Fibroblast of lung (primary cell): ENCODE results near the gene PRX. TPM values are rescaled to one million over a fixed set of nuclear protein-coding genes. Genes with fewer than 3 reads are reported as not detected.
A peak's percentile ranks its signal among the peaks of the same experiment; 100 is the strongest.

ENCODE experiments used
- DNase-seq, 2 donors: peaks; one replicate each; pipeline versions ENCODE4 v3.0.0 to v3.0.0-alpha.2; 2010; ENCODE audit warnings: low read depth in 2 of 2
- H2AFZ ChIP-seq: 2 replicates; pipeline ENCODE4 v1.5.1; 2012; ENCODE audit warnings: low read length, control low read depth, inconsistent platforms
- H3K27ac ChIP-seq: 2 replicates; pipeline ENCODE4 v1.5.1; 2011; ENCODE audit warnings: low read length, control low read depth; ENCODE audit not compliant: insufficient read depth
- H3K27me3 ChIP-seq: 2 replicates; pipeline ENCODE4 v1.5.1; 2011; ENCODE audit warnings: mild to moderate bottlenecking, low read length; ENCODE audit not compliant: control insufficient read depth, insufficient read depth
- H3K36me3 ChIP-seq: 2 replicates; pipeline ENCODE4 v1.5.1; 2011; ENCODE audit warnings: low read length; ENCODE audit not compliant: control insufficient read depth, insufficient read depth
- H3K4me1 ChIP-seq: 2 replicates; pipeline ENCODE4 v1.5.1; 2011; ENCODE audit warnings: low read length; ENCODE audit not compliant: control insufficient read depth, insufficient read depth; ENCODE audit errors: extremely low read depth
- H3K4me2 ChIP-seq: 2 replicates; pipeline ENCODE4 v1.5.1; 2011; ENCODE audit warnings: low read length, control low read depth; ENCODE audit not compliant: insufficient read depth; ENCODE audit errors: extremely low read depth
- H3K4me3 ChIP-seq, 4 experiments: fragments of 200-600 bp in 1 of 4; sonication (generic) in 1 of 4; replicated peaks in 1 of 4; 2 replicates each; pipeline ENCODE4 v1.5.1; 2011 to 2016; ENCODE audit warnings: low read length in 4 of 4, low read depth in 3 of 4, mild to moderate bottlenecking in 3 of 4, control low read depth in 2 of 4, inconsistent platforms in 1 of 4, mixed read lengths in 1 of 4; ENCODE audit not compliant: insufficient read depth in 1 of 4; ENCODE audit errors: control extremely low read depth in 1 of 4
- H3K79me2 ChIP-seq: 2 replicates; pipeline ENCODE4 v1.5.1; 2012; ENCODE audit warnings: mild to moderate bottlenecking, low read length, inconsistent platforms; ENCODE audit not compliant: control insufficient read depth, insufficient read depth
- H3K9ac ChIP-seq: 2 replicates; pipeline ENCODE4 v1.5.1; 2011; ENCODE audit warnings: mild to moderate bottlenecking, low read length, control low read depth; ENCODE audit not compliant: insufficient read depth
- H3K9me3 ChIP-seq: 2 replicates; pipeline ENCODE4 v1.5.1; 2012; ENCODE audit warnings: low read depth, low read length; ENCODE audit not compliant: control insufficient read depth, insufficient read depth
- H4K20me1 ChIP-seq: 2 replicates; pipeline ENCODE4 v1.5.1; 2011; ENCODE audit warnings: low read length; ENCODE audit not compliant: control insufficient read depth, insufficient read depth; ENCODE audit errors: extremely low read depth
- EZH2 ChIP-seq: IDR thresholded peaks from 2 replicates; pipeline ENCODE4 v1.5.1; 2012; ENCODE audit warnings: low read length, control low read depth, mild to moderate bottlenecking; ENCODE audit errors: missing control alignments
- polyA plus RNA-seq, 2 donors: library from polyadenylated mRNA; depleted of rRNA in 1 of 2; stranded (reverse) in 1 of 2; unstranded in 1 of 2; fragments of >200 nt; gene quantifications; 2 replicates each; pipeline ENCODE4 v1.2.1, GENCODE V29; 2011 to 2012; ENCODE audit warnings: missing spikeins in 1 of 2
- total RNA-seq: library from RNA; depleted of rRNA; stranded (reverse); fragments of >200 nt; gene quantifications from 2 replicates; pipeline ENCODE4 v1.2.1, GENCODE V29; 2014
- TF ChIP-seq, protein P1 (sequence below), 2 donors: IDR thresholded peaks in 1 of 2; conservative IDR thresholded peaks in 1 of 2; 1 replicate in 1 of 2; 2 replicates in 1 of 2; pipeline ENCODE4 v1.5.1; 2011 to 2012; ENCODE audit warnings: low read length in 2 of 2, control low read depth in 1 of 2, inconsistent platforms in 1 of 2, low read depth in 1 of 2, mild to moderate bottlenecking in 1 of 2

PRX gene
- total and polyA plus RNA-seq, 2 donors (not counting 1 experiment from before 2014, with no cell fraction given), result 0.91 to 3.6 TPM

DNA sequence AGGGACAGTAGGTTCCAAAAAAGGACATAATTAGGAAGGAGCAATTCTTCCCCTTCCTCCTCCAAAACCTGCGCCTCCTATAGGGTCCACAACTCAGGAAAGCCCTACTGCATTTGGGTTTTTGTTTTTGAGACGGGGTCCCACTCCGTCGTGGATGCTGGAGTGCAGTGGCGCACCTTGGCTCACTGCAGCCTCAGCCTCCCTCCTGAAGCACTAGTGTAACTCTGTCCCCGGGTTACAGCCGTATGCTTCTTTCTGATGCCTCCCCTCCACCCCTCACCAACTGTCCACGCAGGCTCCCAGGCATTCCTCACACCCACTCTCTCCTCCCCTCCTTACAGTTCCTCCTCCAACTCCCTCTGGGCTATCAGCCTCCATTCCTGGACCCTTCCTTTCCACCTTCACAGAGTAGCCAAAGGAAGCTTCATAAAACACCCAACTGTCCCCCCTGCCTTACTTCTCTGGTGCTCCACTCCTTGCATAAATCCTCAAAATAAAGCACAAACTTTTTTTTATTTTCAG is 33.1 kb upstream of the PRX start:
- Histone ChIP-seq H3K27me3 (no peaks in the 10 kb centered on the region), H3K9me3 (no peaks in the 10 kb centered on the region)
- TF ChIP-seq, protein P1, sequence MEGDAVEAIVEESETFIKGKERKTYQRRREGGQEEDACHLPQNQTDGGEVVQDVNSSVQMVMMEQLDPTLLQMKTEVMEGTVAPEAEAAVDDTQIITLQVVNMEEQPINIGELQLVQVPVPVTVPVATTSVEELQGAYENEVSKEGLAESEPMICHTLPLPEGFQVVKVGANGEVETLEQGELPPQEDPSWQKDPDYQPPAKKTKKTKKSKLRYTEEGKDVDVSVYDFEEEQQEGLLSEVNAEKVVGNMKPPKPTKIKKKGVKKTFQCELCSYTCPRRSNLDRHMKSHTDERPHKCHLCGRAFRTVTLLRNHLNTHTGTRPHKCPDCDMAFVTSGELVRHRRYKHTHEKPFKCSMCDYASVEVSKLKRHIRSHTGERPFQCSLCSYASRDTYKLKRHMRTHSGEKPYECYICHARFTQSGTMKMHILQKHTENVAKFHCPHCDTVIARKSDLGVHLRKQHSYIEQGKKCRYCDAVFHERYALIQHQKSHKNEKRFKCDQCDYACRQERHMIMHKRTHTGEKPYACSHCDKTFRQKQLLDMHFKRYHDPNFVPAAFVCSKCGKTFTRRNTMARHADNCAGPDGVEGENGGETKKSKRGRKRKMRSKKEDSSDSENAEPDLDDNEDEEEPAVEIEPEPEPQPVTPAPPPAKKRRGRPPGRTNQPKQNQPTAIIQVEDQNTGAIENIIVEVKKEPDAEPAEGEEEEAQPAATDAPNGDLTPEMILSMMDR (conservative IDR thresholded peaks at IDR 0.05 in 1 of 2, IDR thresholded peaks at IDR 0.05 in 1 of 2; ENCODE audit: low read depth in 1 of 2, low read length in 2 of 2), result no peak
- TF ChIP-seq EZH2, result no peak

DNA sequence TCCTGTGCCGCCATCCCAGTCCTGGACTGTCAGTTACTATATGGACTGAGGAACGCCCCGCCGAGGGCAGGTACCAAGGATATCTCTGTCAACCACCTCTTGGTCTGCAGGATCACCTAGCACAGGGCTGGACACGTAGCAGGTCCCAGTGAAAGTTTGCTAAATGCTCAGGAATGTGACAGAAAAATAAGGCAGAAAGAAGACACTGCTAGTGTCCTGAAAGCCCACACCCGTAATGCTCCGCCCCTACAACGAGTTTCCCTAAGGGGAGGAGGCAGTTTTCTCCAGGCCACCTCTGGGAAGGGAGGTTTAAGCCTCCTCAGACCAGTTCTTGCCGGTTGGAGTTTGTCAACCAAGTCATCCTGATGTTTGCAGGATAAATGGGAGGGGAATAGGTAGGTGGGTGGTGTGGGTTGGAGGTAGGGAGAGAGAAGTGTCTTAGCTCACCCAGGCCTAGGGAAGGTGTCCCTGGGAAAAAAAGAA is 32.6 kb upstream of the PRX start:
- no peaks in the 10 kb centered on the region for H3K9me3 ChIP-seq
- no peaks in the 10 kb centered on the region for H3K27me3 ChIP-seq
- H3K36me3 ChIP-seq, result peaks cover 9% of the 10 kb centered on the region
- no peaks in the 10 kb centered on the region for H4K20me1 ChIP-seq
- peaks cover 28% of the 10 kb centered on the region for H3K79me2 ChIP-seq
- H3K27ac ChIP-seq, result no peak overlapping the region
- H2AFZ ChIP-seq, result no peak overlapping the region
- TF ChIP-seq, protein P1 (conservative IDR thresholded peaks at IDR 0.05 in 1 of 2, IDR thresholded peaks at IDR 0.05 in 1 of 2; ENCODE audit: low read depth in 1 of 2, low read length in 2 of 2), result no peak
- no peak for TF ChIP-seq EZH2
- H3K9ac ChIP-seq, result no peak overlapping the region
- H3K4me2 ChIP-seq, result no peak overlapping the region
- no peak for DNase-seq
- H3K4me3 ChIP-seq, result no peak overlapping the region
- H3K4me1 ChIP-seq, result peaks cover 7% of the 10 kb centered on the region

More for the DNA sequence above, 33.1 kb upstream of the PRX start:
- Histone ChIP-seq H3K9ac (no peak overlapping the region), H4K20me1 (no peaks in the 10 kb centered on the region), H3K4me2 (no peak overlapping the region), H3K27ac (no peak overlapping the region), H3K36me3 (peaks cover 5% of the 10 kb centered on the region), H2AFZ (no peak overlapping the region), H3K4me1 (peaks cover 7% of the 10 kb centered on the region), H3K79me2 (peaks cover 23% of the 10 kb centered on the region), H3K4me3 (no peak overlapping the region)
- no peak for DNase-seq

DNA sequence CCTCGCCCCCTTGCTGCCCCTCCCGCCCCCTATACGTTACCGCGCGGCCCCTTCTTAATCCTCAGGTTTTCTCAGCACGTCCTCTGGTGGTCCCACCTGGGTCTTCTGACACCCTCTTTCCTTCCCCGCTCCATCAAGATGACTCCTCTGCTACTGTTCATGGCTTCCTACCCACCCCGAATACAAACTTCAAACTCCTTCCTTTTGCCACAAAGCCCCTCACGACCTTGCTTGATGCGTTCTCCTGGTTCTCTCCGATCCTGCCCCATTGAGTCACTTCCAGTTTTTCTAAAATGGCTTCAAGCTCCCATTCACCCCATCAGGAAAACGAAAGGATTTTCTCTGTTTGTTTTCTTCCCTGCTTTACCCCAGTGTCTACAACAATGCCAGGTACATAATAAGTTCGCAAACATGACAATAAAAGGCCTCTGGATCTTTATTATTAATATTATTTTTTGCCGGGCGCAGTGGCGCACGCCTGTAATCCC is 31.7 kb upstream of the PRX start:
- H3K4me1 ChIP-seq, result peaks cover 7% of the 10 kb centered on the region
- TF ChIP-seq, protein P1 (conservative IDR thresholded peaks at IDR 0.05 in 1 of 2, IDR thresholded peaks at IDR 0.05 in 1 of 2; ENCODE audit: low read depth in 1 of 2, low read length in 2 of 2), result peak in 1 of 2 donors; percentile 18
- TF ChIP-seq EZH2, result no peak
- H3K4me3 ChIP-seq, result peak overlapping the region; percentile 56 to 93 (median 85)
- peak overlapping the region; percentile 98 for H3K4me2 ChIP-seq
- peaks cover 34% of the 10 kb centered on the region for H3K79me2 ChIP-seq
- no peaks in the 10 kb centered on the region for H4K20me1 ChIP-seq
- peak overlapping the region; percentile 89 for H3K27ac ChIP-seq
- H2AFZ ChIP-seq, result peak overlapping the region; percentile 98
- H3K9me3 ChIP-seq, result no peaks in the 10 kb centered on the region
- peaks cover 13% of the 10 kb centered on the region for H3K36me3 ChIP-seq
- DNase-seq, result no peak
- peak overlapping the region; percentile 65 for H3K9ac ChIP-seq
- no peaks in the 10 kb centered on the region for H3K27me3 ChIP-seq
